ENCODE data around the gene JPT2.
"Not testable (repeated sequence)": the region's sequence is repeated elsewhere in the genome, so short reads cannot be mapped to it uniquely, and the experiment has no call there.

Gene JPT2

DNA sequence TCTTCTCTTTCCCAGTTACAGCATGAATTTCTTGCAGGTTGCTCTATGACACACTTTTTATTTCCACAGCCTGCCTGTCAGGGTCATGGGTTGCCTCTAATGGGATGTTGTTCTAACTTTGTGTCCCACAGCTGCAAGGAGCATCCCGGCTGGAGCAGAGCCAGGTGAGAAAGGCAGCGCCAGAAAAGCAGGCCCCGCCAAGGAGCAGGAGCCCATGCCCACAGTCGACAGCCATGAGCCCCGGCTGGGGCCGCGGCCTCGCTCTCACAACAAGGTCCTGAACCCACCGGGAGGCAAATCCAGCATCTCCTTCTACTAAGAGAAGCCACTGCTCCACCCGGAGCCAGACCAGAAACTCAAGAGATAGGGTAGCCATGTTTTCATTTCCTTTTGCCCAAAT is 20.6 kb downstream of the JPT2 start:
- peaks cover 51% of the 10 kb centered on the region for H3K36me3 Mint-ChIP-seq (ENCODE audit: low read depth)
- H3K4me1 Mint-ChIP-seq (ENCODE audit: low read depth), result no peaks in the 10 kb centered on the region
- DNase-seq (ENCODE audit: low spot score), result no peak
- H3K27me3 Mint-ChIP-seq (ENCODE audit: low read depth), result no peaks in the 10 kb centered on the region
- H3K4me3 Mint-ChIP-seq, result no peak overlapping the region
- H3K9me3 Mint-ChIP-seq, result no peaks in the 10 kb centered on the region
- no peak overlapping the region for H3K27ac Mint-ChIP-seq

- no peak for DNase-seq (ENCODE audit: low spot score)
- Mint-ChIP-seq H3K27ac (no peak overlapping the region), H3K4me1 (ENCODE audit: low read depth) (peaks cover 6% of the 10 kb centered on the region), H3K4me3 (no peak overlapping the region), H3K9me3 (no peaks in the 10 kb centered on the region), H3K27me3 (ENCODE audit: low read depth) (no peaks in the 10 kb centered on the region), H3K36me3 (ENCODE audit: low read depth) (peaks cover 45% of the 10 kb centered on the region)
These were observed 22.2 kb downstream of the JPT2 start for GRCh38 chr16:1700246-1700645.

- no peak overlapping the region for H3K4me3 Mint-ChIP-seq
- peaks cover 37% of the 10 kb centered on the region for H3K36me3 Mint-ChIP-seq (ENCODE audit: low read depth)
- no peaks in the 10 kb centered on the region for H3K27me3 Mint-ChIP-seq (ENCODE audit: low read depth)
- no peak for DNase-seq (ENCODE audit: low spot score)
- no peaks in the 10 kb centered on the region for H3K9me3 Mint-ChIP-seq
- H3K27ac Mint-ChIP-seq, result no peak overlapping the region
- H3K4me1 Mint-ChIP-seq (ENCODE audit: low read depth), result peaks cover 11% of the 10 kb centered on the region
These were observed 23.3 kb downstream of the JPT2 start for GRCh38 chr16:1701216-1701878.

DNA sequence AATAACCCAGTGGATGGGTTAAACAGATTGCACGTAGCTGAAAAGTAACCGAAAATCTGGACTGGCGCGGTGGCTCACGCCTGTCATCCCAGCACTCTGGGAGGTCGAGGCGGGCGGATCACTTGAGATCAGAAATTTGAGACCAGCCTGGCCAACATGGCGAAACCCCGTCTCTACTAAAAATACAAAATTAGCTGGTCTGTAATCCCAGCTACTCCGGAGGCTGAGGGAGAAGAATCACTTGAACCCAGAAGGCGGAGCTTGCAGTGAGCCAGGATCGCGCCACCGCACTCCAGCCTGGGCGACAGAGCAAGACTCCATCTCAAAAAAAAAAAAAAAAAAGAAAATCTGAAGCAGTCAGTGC is 27.2 kb downstream of the JPT2 start:
- H3K27me3 Mint-ChIP-seq (ENCODE audit: low read depth); H3K9me3 Mint-ChIP-seq; DNase-seq (ENCODE audit: low spot score): not testable (repeated sequence)
- H3K4me1 Mint-ChIP-seq (ENCODE audit: low read depth), result peaks cover 24% of the 10 kb centered on the region
- peaks cover 16% of the 10 kb centered on the region for H3K36me3 Mint-ChIP-seq (ENCODE audit: low read depth)
- peak overlapping the region; percentile 96 for H3K27ac Mint-ChIP-seq
- peak overlapping the region; percentile 93 for H3K4me3 Mint-ChIP-seq

- Mint-ChIP-seq H3K36me3 (ENCODE audit: low read depth) (peaks cover 16% of the 10 kb centered on the region), H3K27me3 (ENCODE audit: low read depth) (no peaks in the 10 kb centered on the region), H3K9me3 (no peaks in the 10 kb centered on the region), H3K4me3 (peak within 1 kb of the TSS; percentile 93), H3K27ac (peak within 1 kb of the TSS; percentile 96), H3K4me1 (ENCODE audit: low read depth) (peaks cover 24% of the 10 kb centered on the region)
- DNase-seq (ENCODE audit: low spot score), result peak; percentile 96
These were observed 27.8 kb downstream of the JPT2 start, which contains the start of gene MAPK8IP3 for GRCh38 chr16:1705688-1706385. Gene MAPK8IP3 (plus strand): TSS chr16:1706195. CDS start chr16:1706340, 145 bp downstream.

DNA sequence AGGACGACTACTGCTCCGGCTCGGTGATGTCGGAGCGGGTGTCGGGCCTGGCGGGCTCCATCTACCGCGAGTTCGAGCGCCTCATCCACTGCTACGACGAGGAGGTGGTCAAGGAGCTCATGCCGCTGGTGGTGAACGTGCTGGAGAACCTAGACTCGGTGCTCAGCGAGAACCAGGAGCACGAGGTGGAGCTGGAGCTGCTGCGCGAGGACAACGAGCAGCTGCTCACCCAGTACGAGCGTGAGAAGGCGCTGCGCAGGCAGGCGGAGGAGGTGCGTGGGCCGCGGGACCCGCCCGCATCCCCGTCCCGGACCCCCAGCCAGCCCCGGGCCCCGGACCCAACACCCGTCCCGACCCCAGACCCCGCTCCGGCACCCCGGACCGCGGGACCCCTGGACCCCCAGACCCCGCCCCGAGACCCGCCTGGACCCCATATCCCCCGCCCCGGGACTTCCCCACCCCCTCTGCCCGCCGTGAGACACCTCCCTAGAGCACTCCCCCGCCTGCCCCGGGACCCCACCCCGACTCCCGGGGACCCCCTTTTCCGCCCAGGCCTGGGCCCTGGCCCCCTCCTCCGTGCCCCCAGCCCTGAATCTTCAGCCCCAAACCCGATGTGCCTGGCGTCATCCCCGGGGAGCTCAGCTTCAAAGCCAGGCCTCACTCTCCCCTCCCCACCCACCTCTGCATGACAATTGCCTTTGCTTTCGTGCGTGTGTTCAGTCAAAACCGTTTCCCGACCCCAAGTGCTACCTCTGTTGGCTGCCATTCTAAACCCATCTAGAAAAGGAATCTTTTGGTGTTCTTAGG is 28.5 kb downstream of the JPT2 start:
- peaks cover 24% of the 10 kb centered on the region for H3K4me1 Mint-ChIP-seq (ENCODE audit: low read depth)
- peak; percentile 20 for DNase-seq (ENCODE audit: low spot score)
- no peaks in the 10 kb centered on the region for H3K27me3 Mint-ChIP-seq (ENCODE audit: low read depth)
- H3K9me3 Mint-ChIP-seq, result no peaks in the 10 kb centered on the region
- peaks cover 12% of the 10 kb centered on the region for H3K36me3 Mint-ChIP-seq (ENCODE audit: low read depth)
- H3K4me3 Mint-ChIP-seq, result peak overlapping the region; percentile 90
- peak overlapping the region; percentile 86 for H3K27ac Mint-ChIP-seq

- Mint-ChIP-seq H3K4me3 (peak overlapping the region; percentile 90), H3K27ac (peak overlapping the region; percentile 81), H3K27me3 (ENCODE audit: low read depth) (no peaks in the 10 kb centered on the region), H3K36me3 (ENCODE audit: low read depth) (peaks cover 7% of the 10 kb centered on the region), H3K4me1 (ENCODE audit: low read depth) (peaks cover 24% of the 10 kb centered on the region), H3K9me3 (no peaks in the 10 kb centered on the region)
- peak; percentile 6 for DNase-seq (ENCODE audit: low spot score)
These were observed 29.2 kb downstream of the JPT2 start for GRCh38 chr16:1707193-1707790.

- peak overlapping the region; percentile 44 for H3K27ac Mint-ChIP-seq
- no peaks in the 10 kb centered on the region for H3K27me3 Mint-ChIP-seq (ENCODE audit: low read depth)
- H3K4me1 Mint-ChIP-seq (ENCODE audit: low read depth), result peaks cover 24% of the 10 kb centered on the region
- peak overlapping the region; percentile 90 for H3K4me3 Mint-ChIP-seq
- no peaks in the 10 kb centered on the region for H3K9me3 Mint-ChIP-seq
- no peak for DNase-seq (ENCODE audit: low spot score)
- peaks cover 3% of the 10 kb centered on the region for H3K36me3 Mint-ChIP-seq (ENCODE audit: low read depth)
These were observed 30.1 kb downstream of the JPT2 start for GRCh38 chr16:1708083-1708767.

DNA sequence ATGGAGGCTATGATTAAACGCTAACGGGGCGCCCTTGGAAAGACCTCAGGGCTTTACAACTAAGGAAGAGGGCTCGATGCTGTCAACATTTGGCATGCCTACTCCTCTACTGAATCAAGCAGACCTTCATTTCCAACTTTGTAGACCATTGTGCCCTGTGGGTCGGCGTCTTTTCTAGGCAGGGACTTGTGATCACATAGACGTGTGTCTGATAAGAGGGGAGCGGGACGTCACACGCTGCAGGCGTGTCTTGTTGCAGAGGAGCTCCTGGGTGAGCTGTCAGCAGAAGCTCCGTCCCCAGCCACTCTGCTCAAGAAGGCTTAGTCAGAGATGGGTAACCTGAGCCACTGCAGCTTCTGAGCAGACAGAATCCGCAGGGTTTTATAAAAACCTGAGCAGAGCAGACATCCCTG is 30.7 kb downstream of the JPT2 start:
- Mint-ChIP-seq H3K27ac (no peak overlapping the region), H3K36me3 (ENCODE audit: low read depth) (peaks cover 3% of the 10 kb centered on the region), H3K9me3 (no peaks in the 10 kb centered on the region), H3K4me1 (ENCODE audit: low read depth) (peaks cover 24% of the 10 kb centered on the region), H3K4me3 (no peak overlapping the region), H3K27me3 (ENCODE audit: low read depth) (no peaks in the 10 kb centered on the region)
- DNase-seq (ENCODE audit: low spot score), result no peak

DNA sequence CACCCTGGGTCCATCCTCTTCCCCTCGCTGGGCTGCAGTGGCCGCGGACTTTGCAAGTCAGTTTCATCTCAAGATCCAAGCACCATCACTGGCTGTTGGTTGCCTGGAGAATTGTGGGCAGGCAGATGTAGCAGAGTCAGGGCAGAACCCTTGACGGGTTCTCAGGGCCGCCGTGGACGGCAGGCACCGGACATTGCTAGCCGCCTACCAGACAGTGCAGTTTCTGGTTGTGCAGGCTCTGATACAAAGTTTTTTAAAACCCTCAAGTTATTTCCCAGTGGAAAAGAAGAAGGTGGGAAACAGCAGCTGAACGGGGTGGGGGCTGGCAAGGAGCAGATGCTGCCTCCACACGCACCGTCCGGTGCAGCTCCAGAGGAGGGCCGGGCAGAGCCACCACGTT is 31.3 kb downstream of the JPT2 start:
- Mint-ChIP-seq H3K9me3 (no peaks in the 10 kb centered on the region), H3K4me1 (ENCODE audit: low read depth) (peaks cover 22% of the 10 kb centered on the region), H3K27me3 (ENCODE audit: low read depth) (no peaks in the 10 kb centered on the region), H3K4me3 (no peak overlapping the region), H3K36me3 (ENCODE audit: low read depth) (peaks cover 3% of the 10 kb centered on the region), H3K27ac (no peak overlapping the region)
- no peak for DNase-seq (ENCODE audit: low spot score)

GRCh38 chr16:1710811-1711507 is 32.9 kb downstream of the JPT2 start:
- H3K4me3 Mint-ChIP-seq, result no peak overlapping the region
- DNase-seq (ENCODE audit: low spot score), result no peak
- no peaks in the 10 kb centered on the region for H3K27me3 Mint-ChIP-seq (ENCODE audit: low read depth)
- H3K9me3 Mint-ChIP-seq, result no peaks in the 10 kb centered on the region
- H3K27ac Mint-ChIP-seq, result no peak overlapping the region
- peaks cover 8% of the 10 kb centered on the region for H3K36me3 Mint-ChIP-seq (ENCODE audit: low read depth)
- H3K4me1 Mint-ChIP-seq (ENCODE audit: low read depth), result peaks cover 13% of the 10 kb centered on the region

GRCh38 chr16:1712791-1713261 is 34.7 kb downstream of the JPT2 start:
- H3K9me3 Mint-ChIP-seq, result no peaks in the 10 kb centered on the region
- H3K4me1 Mint-ChIP-seq (ENCODE audit: low read depth), result peaks cover 6% of the 10 kb centered on the region
- no peak overlapping the region for H3K27ac Mint-ChIP-seq
- no peaks in the 10 kb centered on the region for H3K27me3 Mint-ChIP-seq (ENCODE audit: low read depth)
- no peak overlapping the region for H3K4me3 Mint-ChIP-seq
- peaks cover 6% of the 10 kb centered on the region for H3K36me3 Mint-ChIP-seq (ENCODE audit: low read depth)
- DNase-seq (ENCODE audit: low spot score), result no peak

GRCh38 chr16:1713331-1713730 is 35.3 kb downstream of the JPT2 start:
- Mint-ChIP-seq H3K27ac (no peak overlapping the region), H3K4me3 (no peak overlapping the region), H3K4me1 (ENCODE audit: low read depth) (peaks cover 3% of the 10 kb centered on the region), H3K9me3 (no peaks in the 10 kb centered on the region), H3K36me3 (ENCODE audit: low read depth) (peaks cover 6% of the 10 kb centered on the region), H3K27me3 (ENCODE audit: low read depth) (no peaks in the 10 kb centered on the region)
- DNase-seq (ENCODE audit: low spot score), result no peak
